Measurements from ENCODE around the gene ANKRD39. TPM values are rescaled to one million over a fixed set of nuclear protein-coding genes. Genes with fewer than 3 reads are reported as not detected.

Gene ANKRD39
- total and polyA plus RNA-seq, 2 of the 8 experiments (the other 6 are each of a cell fraction or from before 2014, with no cell fraction given), result 18.5 to 21.3 TPM

DNA sequence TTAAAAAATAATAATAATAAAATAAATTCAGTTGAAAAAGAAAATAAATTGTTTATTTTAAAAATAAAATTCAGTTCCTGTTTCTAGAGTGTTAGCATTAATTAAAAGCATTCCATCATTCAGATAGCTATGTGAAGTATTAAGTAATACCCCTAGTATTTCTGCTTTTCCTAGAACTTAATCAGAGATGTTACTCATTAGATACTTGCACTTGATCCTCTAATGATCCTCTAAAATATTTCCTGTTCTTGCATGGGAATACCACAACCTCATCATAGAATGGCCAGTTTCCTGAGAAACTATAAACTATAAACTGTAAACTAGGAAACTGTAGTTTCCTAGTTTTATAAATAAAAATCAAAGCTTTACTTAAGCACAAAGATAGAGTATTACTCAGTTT is 52.8 kb downstream of the ANKRD39 start (continued):
- TF ChIP-seq CHD7 (IDR thresholded peaks at IDR 0.05; ENCODE audit: insufficient replicate concordance, low read length) (no peak), PHF8 (conservative IDR thresholded peaks at IDR 0.05; ENCODE audit: low read depth, low read length) (no peak), CREB1 (IDR thresholded peaks at IDR 0.05) (no peak), TEAD4 (IDR thresholded peaks at IDR 0.05; ENCODE audit: low read depth, low read length) (no peak), ATF2 (IDR thresholded peaks at IDR 0.05; ENCODE audit: low read length) (no peak), SRF (IDR thresholded peaks at IDR 0.05; ENCODE audit: low read depth, low read length) (no peak), HDAC2 (IDR thresholded peaks at IDR 0.05; ENCODE audit: borderline replicate concordance in 1 of 2, low read depth in 2 of 2, low read length in 2 of 2) (no peak)
- TF ChIP-seq, protein P1, sequence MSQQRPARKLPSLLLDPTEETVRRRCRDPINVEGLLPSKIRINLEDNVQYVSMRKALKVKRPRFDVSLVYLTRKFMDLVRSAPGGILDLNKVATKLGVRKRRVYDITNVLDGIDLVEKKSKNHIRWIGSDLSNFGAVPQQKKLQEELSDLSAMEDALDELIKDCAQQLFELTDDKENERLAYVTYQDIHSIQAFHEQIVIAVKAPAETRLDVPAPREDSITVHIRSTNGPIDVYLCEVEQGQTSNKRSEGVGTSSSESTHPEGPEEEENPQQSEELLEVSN (IDR thresholded peaks at IDR 0.05), result no peak

Data from H1 (cell line).